Chondrocyte (in vitro differentiated cells): ENCODE measurements around the gene PFKP. TPM values are rescaled to one million over a fixed set of nuclear protein-coding genes. Genes with fewer than 3 reads are reported as not detected.

Experiments
- DNase-seq: peaks from one replicate; pipeline ENCODE4 v3.0.0; 2021; ENCODE audit warnings: mixed read lengths, low spot score
- H3K27ac Mint-ChIP-seq: one replicate; pipeline ENCODE4 v1.8.0; 2021; ENCODE audit warnings: mild to moderate bottlenecking, moderate library complexity, mixed read lengths; ENCODE audit not compliant: unreplicated experiment
- H3K27me3 Mint-ChIP-seq: 2 replicates; pipeline ENCODE4 v1.8.0; 2021; ENCODE audit warnings: low read depth, mixed read lengths
- H3K36me3 Mint-ChIP-seq: 2 replicates; pipeline ENCODE4 v1.8.0; 2021; ENCODE audit warnings: low read depth, mixed read lengths
- H3K4me1 Mint-ChIP-seq: 2 replicates; pipeline ENCODE4 v1.8.0; 2021; ENCODE audit warnings: low read depth, mild to moderate bottlenecking, mixed read lengths
- H3K4me3 Mint-ChIP-seq: one replicate; pipeline ENCODE4 v1.8.0; 2021; ENCODE audit warnings: mild to moderate bottlenecking, moderate library complexity, mixed read lengths; ENCODE audit not compliant: unreplicated experiment
- H3K9me3 Mint-ChIP-seq: 2 replicates; pipeline ENCODE4 v1.8.0; 2021; ENCODE audit warnings: low read depth, mixed read lengths
- CTCF ChIP-seq: fragments of 200-600 bp; sonication (generic); IDR thresholded peaks from 2 replicates; pipeline ENCODE4 v1.5.0; 2021; ENCODE audit warnings: antibody characterized with exemption, mild to moderate bottlenecking, moderate library complexity
- total RNA-seq: library from RNA; stranded (reverse); gene quantifications from 3 replicates; pipeline ENCODE4 v1.2.1, GENCODE V29; 2021

PFKP gene
- total RNA-seq, 1 donor from 2014 or later: 182 TPM

GRCh38 chr10:3066317-3067117, 831 bp upstream of the PFKP start:
- no peak for DNase-seq
- no peak for TF ChIP-seq CTCF
- Mint-ChIP-seq H3K36me3 (peaks cover 8% of the 10 kb centered on the region), H3K27ac (no peak overlapping the region), H3K4me1 (peaks cover 29% of the 10 kb centered on the region), H3K27me3 (no peaks in the 10 kb centered on the region), H3K9me3 (no peaks in the 10 kb centered on the region), H3K4me3 (peak overlapping the region; percentile 61)

- no peaks in the 10 kb centered on the region for H3K9me3 Mint-ChIP-seq
- peaks cover 8% of the 10 kb centered on the region for H3K36me3 Mint-ChIP-seq
- TF ChIP-seq CTCF: no peak
- H3K27ac Mint-ChIP-seq: peak overlapping the region; percentile 73
- DNase-seq: no peak
- peak overlapping the region; percentile 86 for H3K4me3 Mint-ChIP-seq
- no peaks in the 10 kb centered on the region for H3K27me3 Mint-ChIP-seq
- peaks cover 42% of the 10 kb centered on the region for H3K4me1 Mint-ChIP-seq
These were observed 471 bp downstream of the PFKP start for GRCh38 chr10:3067859-3068179.

- Mint-ChIP-seq H3K9me3 (no peaks in the 10 kb centered on the region), H3K4me1 (peaks cover 47% of the 10 kb centered on the region), H3K27me3 (no peaks in the 10 kb centered on the region), H3K27ac (peak overlapping the region; percentile 73), H3K36me3 (peaks cover 8% of the 10 kb centered on the region), H3K4me3 (peak overlapping the region; percentile 86)
- no peak for DNase-seq
- peak; percentile 63 for TF ChIP-seq CTCF
These were observed 1.0 kb downstream of the PFKP start for GRCh38 chr10:3068201-3068967.

GRCh38 chr10:3068968-3069737, 1.8 kb downstream of the PFKP start:
- Mint-ChIP-seq H3K4me3 (peak overlapping the region; percentile 86), H3K9me3 (no peaks in the 10 kb centered on the region), H3K4me1 (peaks cover 55% of the 10 kb centered on the region), H3K27ac (peak overlapping the region; percentile 75), H3K36me3 (peaks cover 11% of the 10 kb centered on the region), H3K27me3 (no peaks in the 10 kb centered on the region)
- DNase-seq: no peak
- no peak for TF ChIP-seq CTCF

GRCh38 chr10:3069876-3070275, 2.5 kb downstream of the PFKP start:
- no peak for TF ChIP-seq CTCF
- Mint-ChIP-seq H3K4me3 (peak overlapping the region; percentile 77), H3K36me3 (peaks cover 12% of the 10 kb centered on the region), H3K27ac (peak overlapping the region; percentile 75), H3K27me3 (no peaks in the 10 kb centered on the region), H3K9me3 (no peaks in the 10 kb centered on the region), H3K4me1 (peaks cover 59% of the 10 kb centered on the region)
- no peak for DNase-seq
